Activated T-helper 1 cell treated with Interleukin-2 at 50 U/mL for 16 hours (primary cell): Measurements from ENCODE around the gene RAB3GAP2.
"Not testable (repeated sequence)": the region's sequence is repeated elsewhere in the genome, so short reads cannot be mapped to it uniquely, and the experiment has no call there.

Experiments used
- DNase-seq: peaks from one replicate; pipeline ENCODE4 v3.0.0-alpha.2; 2020; ENCODE audit warnings: low read depth

The RAB3GAP2 gene

DNA sequence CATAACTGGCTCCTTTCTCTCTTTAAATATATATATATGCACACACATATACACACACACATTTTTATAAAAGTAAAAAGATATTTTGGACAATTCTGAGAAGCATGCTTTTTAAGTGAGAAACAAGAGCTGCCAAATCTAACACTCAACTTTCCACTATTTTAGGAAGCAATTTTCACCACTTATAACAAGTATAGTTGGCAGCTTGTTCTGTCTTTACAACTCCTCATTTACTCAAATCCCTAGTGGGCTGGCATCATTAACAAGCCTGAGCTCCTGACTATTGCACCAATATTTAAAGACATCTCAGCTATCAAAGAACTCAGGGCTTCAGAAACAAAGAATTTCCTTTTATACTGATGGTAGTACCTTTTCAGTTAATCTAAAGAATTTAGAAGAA lies 76.6 kb downstream of the RAB3GAP2 start:
- DNase-seq: no peak

DNA sequence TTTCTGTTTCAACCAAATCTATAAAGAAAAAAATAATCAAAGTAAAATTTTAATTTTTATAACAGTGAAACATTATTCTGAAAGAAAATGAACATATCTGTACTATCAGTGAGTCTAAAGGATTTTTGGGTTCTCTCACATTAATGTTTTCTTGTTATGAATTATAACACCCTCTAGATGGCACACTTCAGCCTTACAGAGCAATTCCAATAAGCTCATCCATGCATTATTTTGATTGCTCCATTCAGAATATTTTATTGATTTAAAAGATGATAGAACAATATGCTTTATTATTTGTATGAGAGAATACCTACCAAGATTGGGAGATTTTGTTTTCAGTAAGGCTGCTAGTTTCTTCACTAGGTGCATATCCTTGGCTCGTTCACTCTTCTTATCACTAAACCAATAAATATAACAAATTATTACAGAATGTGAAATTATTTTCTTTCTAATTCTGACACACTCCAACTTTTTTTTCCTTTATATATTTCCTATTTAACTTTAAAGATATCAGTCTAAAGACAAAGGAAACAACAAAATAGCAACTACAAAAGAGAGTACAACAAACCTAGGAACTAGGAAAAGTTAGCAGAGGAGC lies 82.4 kb downstream of the RAB3GAP2 start:
- no peak for DNase-seq

DNA sequence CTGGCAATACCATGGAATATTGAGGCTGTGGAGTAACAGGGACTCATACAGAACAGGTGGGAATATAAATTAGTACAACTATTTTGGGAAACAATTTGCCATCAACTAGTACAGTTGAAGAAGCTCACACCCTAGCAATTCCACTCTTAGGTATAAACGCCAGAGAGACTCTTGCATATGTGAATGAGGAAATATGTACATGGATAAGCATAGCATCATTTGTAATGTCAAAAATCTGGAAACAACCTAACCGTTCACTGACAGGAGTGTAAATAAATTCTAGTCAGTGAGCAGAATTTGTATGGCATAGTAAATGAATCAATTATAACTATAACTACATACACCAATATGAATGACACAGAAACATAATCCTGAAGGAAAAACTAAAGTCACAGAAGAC lies 83.7 kb downstream of the RAB3GAP2 start:
- no peak for DNase-seq

DNA sequence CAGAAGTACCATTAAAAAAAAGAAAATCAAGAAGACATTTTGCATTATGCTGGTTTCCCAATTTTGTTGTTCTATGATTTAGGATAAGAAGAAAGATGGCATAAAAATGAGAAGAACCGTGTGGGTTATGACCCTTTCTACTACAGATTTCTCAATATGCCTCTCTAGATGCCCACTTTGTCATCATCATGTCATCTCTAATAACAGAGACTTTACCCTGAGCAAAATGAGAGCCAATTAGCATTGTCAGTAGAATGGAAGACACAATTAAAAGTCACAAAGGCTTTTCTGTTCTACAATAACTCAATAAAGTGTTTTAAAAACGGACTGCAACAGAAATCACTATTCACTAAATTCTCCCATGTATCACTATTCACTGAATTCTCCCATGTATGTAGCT lies 85.5 kb downstream of the RAB3GAP2 start:
- DNase-seq: no peak

DNA sequence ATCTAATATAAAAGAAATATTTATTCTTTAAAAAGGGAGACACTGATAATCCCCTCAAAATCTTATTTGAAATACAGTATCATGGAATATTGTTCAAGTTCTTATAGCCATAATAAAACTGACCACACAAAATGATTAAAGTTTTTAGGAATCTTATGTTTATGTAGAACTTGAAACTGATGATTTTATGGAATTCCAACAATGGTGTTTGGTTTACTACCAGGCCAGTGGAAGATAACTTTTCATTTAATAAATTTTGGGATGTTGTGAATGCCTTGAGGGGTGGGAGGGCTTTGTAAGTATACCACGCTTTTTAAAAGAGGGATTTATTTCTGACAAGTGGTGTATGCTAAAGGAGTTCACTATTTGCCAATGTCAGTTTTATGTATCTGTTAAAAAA lies 87.7 kb downstream of the RAB3GAP2 start:
- no peak for DNase-seq

DNA sequence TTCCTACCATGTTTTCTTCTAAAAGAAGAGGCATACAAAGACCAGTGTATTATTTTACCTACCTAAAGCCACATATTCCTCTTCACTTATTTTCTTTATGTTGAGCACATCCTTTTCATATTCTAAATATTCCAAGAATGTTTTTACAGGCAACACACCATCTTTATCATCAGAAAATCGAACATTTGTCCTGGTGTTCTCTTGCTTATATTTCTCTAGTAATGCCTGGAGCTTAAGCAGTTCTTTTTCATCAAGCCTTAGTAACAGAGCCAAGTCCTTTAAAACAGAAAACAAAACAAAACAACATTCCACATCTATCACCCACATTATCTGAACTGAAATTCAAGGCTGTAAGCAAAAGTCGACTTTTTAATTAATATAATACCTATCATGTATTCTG lies 89.6 kb downstream of the RAB3GAP2 start:
- DNase-seq: no peak

DNA sequence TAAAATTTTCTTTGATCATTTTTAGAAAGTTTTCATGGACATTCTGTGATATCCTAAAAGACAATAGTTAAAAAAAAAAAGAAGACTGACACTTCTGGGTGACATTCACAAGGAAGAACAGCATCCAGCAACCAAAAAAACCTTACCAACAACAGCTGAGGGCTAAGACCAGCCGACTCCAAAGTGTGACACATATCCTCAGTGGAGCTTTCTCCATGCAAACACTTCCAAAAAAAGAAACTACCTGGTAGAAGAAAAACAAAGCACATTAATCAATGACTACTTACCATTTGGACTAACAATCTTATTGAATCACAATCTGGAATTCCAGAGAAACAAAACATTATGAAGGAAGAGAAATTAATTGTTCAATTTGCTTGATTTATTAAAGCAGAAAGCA lies 90.1 kb downstream of the RAB3GAP2 start:
- DNase-seq: no peak

DNA sequence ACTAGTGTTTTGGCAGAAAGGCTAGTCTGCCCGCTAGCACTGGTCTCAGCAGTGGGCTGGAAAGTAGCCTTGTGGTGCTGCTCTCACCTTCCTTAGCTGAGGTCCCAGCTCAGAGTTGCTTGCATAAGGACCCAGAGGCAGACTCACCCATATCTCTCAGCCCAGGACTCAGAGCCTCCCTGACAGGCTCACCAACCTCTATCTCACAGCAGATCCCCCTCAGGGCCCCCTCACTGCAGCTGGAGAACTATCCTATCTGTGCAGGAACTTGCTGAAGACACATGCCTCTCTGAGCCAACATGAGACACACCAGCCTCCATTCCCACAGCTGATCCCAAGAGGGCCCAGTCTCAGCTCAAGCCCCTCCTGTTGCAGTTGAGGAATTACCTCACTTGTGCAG lies 95.7 kb downstream of the RAB3GAP2 start:
- DNase-seq: no peak

DNA sequence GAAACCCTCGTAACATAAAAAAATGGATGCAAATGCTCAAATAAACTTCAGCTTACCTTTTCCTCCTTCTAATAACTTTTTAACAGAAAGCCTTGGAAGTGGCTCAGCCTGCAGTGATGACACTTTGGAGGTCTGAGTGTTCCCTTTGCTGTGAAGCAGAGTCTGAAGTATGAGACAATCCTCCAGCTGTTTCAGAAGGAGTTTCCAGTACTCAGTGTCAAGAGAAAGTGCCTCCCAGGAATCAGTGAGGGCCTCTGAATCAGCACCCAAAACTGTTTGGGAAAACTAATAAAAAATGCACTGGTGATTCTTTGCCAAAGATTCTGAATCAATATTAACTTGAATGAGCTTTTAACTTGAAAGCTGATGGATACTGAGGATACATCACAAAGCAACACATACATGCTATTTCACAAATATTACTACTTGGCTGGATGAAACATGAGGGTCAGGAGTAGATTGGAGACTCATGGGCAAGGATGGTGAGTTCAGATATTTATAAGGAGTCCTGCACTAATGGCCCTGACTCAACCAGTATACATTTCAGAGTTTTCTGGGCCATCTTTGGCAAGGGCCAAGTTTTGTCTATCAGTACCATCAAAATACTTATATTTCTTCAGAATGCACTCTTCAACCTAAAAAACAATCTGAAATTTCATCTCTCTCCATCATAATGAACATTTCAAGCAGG lies 101.3 kb downstream of the RAB3GAP2 start:
- no peak for DNase-seq

DNA sequence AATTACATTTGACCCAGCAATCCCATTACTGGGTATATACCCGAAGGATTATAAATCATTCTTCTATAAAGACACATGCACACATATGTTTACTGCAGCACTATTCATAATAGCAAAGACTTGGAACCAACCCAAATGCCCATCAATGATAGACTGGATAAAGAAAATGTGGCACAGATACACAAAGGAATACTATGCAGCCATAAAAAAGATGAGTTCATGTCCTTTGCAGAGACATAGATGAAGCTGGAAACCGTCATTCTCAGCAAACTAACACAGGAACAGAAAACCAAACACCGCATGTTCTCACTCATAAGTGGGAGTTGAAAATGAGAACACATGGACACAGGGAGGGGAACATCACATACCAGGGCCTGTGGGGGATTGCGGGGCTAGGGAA lies 102.4 kb downstream of the RAB3GAP2 start:
- DNase-seq: not testable (repeated sequence)

DNA sequence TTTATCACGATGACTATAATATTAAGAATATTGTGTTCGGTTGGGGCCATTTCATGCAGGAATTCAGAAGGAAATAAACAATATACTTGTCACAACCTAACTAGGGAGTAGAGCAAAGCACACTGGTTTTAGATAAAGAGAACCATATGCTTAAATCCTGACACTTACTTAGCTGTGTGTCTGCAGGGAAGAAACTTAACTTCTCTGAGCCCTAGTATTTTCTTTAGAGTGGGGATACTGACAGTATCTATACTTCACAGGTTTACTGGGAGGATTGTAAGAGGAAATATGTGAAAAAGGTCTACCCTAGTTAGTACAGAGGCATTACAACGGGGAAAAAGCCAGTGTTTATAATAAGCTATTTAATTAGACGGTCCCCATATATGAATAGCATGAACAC lies 105.4 kb downstream of the RAB3GAP2 start:
- no peak for DNase-seq

DNA sequence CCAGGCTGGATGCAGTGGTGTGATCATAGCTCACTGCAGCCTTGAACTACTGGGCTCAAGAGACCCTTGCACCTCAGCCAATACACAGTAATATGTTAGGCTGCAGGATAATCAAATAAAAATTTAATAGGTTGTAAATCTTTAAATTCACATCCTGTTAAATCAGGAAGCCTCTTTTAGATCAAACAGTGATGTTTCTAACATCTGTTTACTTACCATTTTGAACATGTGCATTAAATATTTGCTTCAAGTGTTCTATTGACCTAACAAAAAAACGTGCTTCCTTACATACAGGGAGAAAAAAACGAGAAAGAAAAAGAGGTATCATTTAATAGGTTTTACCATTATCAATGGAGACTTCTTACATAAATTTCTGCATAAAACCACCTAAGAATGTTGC lies 107.7 kb downstream of the RAB3GAP2 start:
- DNase-seq: no peak

DNA sequence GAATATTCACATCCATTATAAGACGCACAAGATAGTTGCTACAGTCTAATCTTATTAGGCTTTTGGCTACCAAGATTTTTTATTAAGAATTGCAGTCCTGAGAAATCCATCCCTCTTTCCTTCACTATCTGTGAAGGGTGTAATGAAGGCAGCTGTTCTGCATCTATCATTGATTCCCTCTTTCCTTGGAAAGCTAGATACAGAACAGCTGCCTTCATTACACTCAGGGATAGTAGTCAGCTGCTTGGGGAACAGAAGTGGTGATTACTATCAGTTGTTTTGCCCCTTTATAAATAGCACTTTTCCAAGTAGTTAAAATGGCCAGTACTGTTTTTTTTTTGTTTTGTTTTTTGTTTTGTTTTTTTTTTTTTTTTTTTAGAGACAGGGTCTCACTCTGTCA lies 108.1 kb downstream of the RAB3GAP2 start:
- DNase-seq: no peak

DNA sequence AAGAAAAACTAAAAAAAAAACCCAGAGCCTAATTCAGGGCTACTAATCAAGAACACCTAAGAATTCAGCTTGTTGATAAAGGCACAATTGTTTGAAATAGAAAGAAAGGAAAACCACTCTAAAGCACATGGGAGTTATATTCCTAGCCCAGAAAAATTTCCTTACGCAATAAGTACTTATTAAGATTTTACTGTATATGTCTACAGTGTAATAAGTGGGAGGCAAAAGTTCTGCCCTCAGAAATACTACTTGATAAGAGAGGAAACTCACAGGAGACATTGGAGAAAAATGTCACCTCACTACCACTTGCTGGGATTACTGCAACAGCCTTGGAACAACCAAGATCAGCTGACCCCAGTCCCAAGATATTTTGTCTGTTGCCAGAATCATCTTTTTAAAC lies 112.2 kb downstream of the RAB3GAP2 start:
- DNase-seq: no peak

DNA sequence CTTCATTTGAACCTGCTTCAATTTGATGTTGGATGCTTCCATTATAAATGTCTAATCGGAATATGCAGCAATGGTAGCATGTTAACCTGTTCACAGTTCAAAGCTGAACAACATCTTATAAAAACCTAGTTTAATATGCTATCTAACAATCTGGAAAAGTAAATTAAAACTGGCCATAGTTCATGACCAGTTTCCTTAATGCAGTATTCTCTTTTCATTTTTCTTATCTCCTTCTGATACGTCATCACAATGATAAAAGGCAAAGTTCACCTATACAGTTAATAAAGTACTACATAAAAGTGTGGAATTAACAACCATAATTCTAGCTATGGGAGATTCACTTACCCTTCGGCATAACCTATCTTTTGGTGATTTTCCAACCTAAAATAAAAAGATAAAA lies 113.2 kb downstream of the RAB3GAP2 start:
- no peak for DNase-seq

DNA sequence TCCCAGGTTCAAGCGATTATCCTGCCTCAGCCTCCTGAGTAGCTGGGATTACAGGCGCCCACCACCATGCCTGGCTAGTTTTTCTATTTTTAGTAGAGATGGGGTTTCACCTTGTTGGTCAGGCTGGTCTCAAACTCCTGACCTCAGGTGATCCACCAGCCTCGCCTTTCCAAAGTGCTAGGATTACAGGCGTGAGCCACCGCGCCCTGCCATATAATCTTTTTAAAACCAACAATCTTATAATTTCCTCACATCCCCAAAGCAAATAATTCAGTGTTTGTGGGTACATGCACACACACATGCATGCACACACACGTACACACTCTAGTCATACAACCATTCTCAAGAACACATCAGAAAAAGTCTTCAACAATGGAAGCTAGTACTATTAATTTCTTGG lies 113.7 kb downstream of the RAB3GAP2 start:
- not testable (repeated sequence) for DNase-seq

DNA sequence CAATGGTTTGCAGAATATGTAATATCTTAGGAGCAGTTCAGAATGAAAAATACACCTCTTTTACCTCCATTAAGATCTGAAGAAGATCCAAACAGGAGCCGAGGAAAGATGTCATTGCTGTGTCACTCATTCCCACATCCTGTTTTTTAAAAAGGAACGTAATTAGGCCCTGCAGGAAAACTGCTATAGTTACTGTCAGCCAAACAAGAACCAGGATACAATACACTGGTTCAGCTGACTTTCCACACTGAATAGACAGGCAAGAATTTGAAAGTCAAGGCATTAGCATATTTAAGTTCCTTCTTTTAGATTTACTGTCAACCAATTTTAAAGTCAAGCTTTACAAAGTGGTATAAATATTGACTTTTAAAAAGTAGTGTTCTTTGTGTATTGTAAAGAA lies 114.5 kb downstream of the RAB3GAP2 start:
- no peak for DNase-seq

DNA sequence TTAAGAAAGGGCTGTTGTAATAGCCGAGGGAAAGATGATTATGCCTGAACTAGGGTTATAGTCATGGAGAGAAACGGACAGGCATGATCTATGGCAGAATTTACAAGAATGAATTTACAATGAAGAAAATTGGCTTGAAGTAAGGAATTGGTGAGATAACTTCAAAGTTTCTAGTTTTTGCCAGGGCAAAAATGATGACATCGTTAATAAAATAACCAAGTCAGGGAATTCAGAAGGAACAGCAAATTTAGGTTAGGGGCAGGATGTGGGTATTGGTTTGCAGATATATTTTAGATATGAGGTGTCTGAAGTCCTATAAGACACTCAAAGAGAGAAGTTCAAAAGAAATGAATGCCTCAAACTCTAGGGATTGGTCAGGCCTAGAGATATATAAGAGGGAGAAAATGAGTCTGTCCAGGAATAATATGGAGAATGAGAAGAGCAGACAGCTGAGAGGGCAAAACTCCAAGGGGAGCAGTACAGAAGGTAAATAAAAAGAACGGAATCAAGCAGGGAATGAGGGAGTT lies 115.6 kb downstream of the RAB3GAP2 start:
- no peak for DNase-seq

DNA sequence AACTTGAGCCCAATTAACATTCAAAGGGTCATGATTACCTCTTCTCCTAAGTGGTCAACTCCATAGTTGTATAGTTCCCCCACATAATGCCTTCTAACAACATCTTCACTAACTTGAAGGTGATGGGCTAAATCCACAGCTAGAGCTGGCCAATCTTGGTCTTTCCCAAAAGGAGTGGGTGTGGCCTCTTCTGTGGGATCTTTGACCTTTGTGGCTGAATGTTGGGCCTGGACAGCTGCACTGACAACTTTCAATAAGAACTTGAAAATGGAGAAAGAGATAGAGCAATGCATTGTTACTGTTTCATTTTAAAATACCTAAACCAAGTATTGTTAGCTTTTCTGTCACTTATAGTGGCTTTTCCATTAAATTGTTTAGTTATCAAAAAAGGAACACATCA lies 119.1 kb downstream of the RAB3GAP2 start:
- DNase-seq: no peak

DNA sequence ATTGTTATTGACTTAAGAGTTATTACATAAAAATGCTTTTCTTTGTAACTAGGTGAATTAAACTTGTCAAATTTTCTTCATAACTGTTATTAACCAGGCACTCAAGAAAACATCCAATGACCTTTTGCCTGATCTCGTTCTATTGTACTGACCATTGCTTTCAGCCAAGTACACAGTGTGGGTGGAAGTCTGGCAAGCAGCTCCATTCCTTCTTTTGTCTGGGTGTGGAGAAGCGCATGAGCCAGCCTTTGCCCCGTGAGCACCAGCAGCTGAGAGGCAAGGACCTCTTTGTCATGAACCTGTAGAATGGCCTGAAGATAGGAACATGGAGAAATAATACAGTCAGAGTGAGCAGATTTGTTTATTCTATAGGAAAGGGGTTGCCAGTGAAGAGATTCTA lies 120.8 kb downstream of the RAB3GAP2 start:
- DNase-seq: no peak

DNA sequence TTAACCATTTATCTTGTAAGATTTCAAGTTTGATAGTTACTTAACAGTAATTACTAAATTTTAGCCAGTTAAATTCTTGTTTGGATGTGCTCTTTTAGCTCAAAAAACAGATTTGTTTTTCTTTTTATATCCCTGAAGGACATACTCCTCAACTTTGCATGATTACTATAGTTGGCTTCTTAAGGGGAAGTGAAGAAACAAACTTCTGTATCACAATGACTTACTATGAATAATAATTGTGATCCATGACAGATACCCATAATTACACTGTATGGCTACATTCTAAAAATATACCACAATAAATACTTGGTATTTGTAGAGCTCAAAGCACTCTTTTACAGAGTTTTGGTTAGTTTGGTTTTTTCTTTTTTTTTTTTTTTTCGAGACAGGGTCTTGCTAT lies 122.5 kb downstream of the RAB3GAP2 start:
- DNase-seq: no peak

DNA sequence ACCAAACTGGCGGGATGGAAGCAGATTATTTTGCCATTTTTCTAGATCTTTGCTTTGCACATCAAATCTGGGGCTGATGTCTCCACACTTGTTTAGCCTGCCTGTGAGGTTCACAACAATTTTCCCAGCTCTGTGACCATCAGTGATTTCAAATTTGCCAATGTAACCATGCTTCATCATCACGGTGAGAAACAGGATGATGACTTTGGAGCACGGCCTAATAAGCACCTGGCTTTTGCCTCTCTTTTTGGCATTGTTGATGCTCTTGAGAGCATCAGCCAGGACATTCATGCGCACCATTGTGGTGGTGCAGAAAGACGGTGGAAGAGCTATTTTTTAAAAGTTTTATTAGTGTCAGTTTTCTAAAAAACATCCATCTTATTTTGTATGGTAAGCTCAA lies 128.2 kb downstream of the RAB3GAP2 start:
- DNase-seq: no peak

DNA sequence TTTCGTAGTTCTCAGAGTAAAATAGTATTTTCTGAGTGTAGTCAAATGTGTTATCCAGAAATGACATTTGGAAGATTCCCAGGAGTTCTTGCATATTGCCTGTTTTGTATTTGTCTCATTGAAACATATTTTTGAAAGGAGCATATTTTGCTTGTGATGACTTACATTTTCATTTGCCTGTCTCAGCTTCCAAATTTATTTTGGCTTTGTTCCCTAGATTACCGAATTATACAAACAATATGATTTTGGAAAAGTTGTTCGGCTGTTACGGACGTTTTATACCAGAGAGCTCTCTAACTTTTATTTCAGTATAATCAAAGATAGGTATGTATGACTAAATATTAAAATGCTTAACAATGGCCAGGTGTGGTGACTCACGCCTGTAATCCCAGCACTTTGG lies 132.3 kb downstream of the RAB3GAP2 start:
- no peak for DNase-seq
